Stimulated activated CD8-positive, alpha-beta memory T cell treated with anti-CD3 and anti-CD28 coated beads, Interleukin-4, amount 100 ng/mL, for 24 hours (primary cell): ENCODE results near the gene EPHA8.

Experiments used
- DNase-seq: peaks from one replicate; pipeline ENCODE4 v3.0.0-alpha.2; 2020; ENCODE audit warnings: low read depth

EPHA8 gene

GRCh38 chr1:22592919-22593790 lies 29.9 kb downstream of the EPHA8 start:
- no peak for DNase-seq

- no peak for DNase-seq
Measured at GRCh38 chr1:22594396-22594795, 31.1 kb downstream of the EPHA8 start.

- DNase-seq, result no peak
Measured at GRCh38 chr1:22595108-22595507, 31.8 kb downstream of the EPHA8 start.

- DNase-seq, result no peak
Measured at GRCh38 chr1:22597301-22597965, 34.1 kb downstream of the EPHA8 start.

GRCh38 chr1:22597996-22598395 lies 34.7 kb downstream of the EPHA8 start:
- no peak for DNase-seq

- no peak for DNase-seq
Measured at GRCh38 chr1:22598736-22599135, 35.4 kb downstream of the EPHA8 start.

GRCh38 chr1:22600071-22600816 lies 37.0 kb downstream of the EPHA8 start:
- no peak for DNase-seq

- no peak for DNase-seq
Measured at GRCh38 chr1:22600817-22601605, 37.7 kb downstream of the EPHA8 start.

- no peak for DNase-seq
Measured at GRCh38 chr1:22601610-22602009, 38.3 kb downstream of the EPHA8 start.

GRCh38 chr1:22602060-22602740 lies 38.9 kb downstream of the EPHA8 start:
- no peak for DNase-seq

GRCh38 chr1:22606161-22606560 lies 42.9 kb downstream of the EPHA8 start:
- DNase-seq, result no peak

- no peak for DNase-seq
Measured at GRCh38 chr1:22607154-22607553, 43.9 kb downstream of the EPHA8 start.

GRCh38 chr1:22608361-22608760 lies 45.1 kb downstream of the EPHA8 start:
- DNase-seq, result no peak

GRCh38 chr1:22609291-22609690 lies 46.0 kb downstream of the EPHA8 start:
- DNase-seq, result no peak

- DNase-seq, result peak; percentile 2
Measured at GRCh38 chr1:22611530-22611947, 48.2 kb downstream of the EPHA8 start.

- no peak for DNase-seq
Measured at GRCh38 chr1:22612671-22613571, 49.6 kb downstream of the EPHA8 start.

- DNase-seq, result no peak
Measured at GRCh38 chr1:22613572-22613918, 50.3 kb downstream of the EPHA8 start.

GRCh38 chr1:22613951-22614350 lies 50.7 kb downstream of the EPHA8 start:
- no peak for DNase-seq

GRCh38 chr1:22615886-22616285 lies 52.6 kb downstream of the EPHA8 start:
- DNase-seq, result no peak

GRCh38 chr1:22616571-22616970 lies 53.3 kb downstream of the EPHA8 start:
- no peak for DNase-seq
